Activated T-cell treated with anti-CD3 and anti-CD28 coated beads, Interleukin-2, amount 50 U/mL, for 1 hour (primary cell): Measurements from ENCODE around the gene RCOR1.
"Not testable (repeated sequence)": the region's sequence is repeated elsewhere in the genome, so short reads cannot be mapped to it uniquely, and the experiment has no call there.

Experiments
- DNase-seq: peaks from one replicate; pipeline ENCODE4 v3.0.0-alpha.2; 2020

Gene RCOR1

DNA sequence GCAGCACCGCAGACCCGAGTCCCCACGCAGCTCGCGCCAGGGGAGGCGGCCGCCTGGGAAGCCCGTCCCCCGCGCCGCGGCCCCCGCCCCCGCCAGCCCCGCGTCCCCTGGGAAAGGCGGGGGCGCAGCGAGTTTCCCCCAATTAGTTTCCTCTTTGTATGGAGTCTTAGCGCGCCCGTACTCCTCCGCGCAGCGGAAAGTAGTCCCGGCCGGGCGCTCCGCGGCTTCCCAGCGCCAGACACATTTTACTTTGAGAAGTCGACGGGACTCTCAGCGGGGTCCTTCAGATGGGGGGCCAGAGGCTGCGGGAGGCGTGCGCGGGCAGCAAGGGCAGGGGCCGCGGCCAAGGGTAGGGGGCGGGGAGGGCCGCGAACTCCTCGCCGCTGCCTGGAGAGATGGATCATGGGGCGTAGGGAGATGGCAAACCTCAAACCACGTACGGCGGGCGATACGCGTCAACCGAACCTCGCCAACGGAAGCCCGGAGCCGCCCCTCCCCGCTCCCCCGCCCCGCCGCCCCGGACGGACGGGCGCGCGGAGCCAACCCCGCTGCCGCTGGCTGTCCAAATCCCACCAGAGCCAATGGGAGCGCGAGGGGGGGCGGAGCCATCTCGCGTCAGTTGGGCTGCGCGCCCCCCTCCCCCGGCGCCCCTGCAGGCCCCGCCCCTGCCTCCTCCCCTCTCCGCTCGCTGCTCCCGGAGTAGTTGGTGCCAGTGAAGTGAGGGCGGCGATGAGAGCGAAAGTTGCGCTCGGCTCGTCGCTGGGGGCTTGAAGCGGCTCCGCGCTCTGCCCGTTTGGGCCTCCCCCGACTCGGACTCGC, at the start of gene RCOR1:
Gene RCOR1 (plus strand): TSS at position 706 of the 819 bp plus-strand sequence. CDS start 238 bp downstream, outside the sequence.
- peak; percentile 98 for DNase-seq

DNA sequence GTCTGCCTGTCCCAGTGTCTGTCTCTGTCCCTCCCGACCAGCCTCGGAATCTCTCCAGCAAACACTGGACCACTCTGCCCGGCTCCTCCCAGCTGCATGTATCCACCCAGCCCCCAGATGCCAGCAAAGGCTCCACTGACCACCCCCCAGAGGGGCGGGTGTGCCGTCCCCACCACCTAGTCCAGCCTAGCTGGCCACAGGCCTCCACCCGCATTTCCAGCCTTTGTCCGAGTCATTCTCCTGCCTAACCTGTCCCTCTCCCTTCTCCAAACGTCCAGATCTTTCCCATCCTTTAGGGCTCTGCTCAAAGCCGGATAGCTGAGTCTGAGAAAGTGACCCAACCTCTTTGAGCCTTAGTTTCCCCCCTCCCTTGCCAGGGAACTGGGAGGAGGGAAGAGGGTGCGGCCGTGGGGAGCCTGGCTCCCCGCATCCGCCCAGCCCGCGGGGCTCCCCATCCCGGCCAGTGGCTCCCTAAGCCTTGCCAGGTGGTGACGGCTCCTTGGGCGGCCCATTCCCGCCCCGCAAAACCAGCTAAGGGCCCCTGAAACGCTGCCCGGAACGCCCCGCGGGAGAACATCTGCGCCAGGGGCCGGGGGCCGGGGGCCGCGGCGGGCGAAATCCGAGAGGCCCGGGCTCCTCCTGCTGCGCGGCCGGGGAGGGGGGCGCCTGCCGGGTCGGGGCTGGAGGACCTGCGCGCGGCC, 48.3 kb upstream of the RCOR1 start:
- no peak for DNase-seq

DNA sequence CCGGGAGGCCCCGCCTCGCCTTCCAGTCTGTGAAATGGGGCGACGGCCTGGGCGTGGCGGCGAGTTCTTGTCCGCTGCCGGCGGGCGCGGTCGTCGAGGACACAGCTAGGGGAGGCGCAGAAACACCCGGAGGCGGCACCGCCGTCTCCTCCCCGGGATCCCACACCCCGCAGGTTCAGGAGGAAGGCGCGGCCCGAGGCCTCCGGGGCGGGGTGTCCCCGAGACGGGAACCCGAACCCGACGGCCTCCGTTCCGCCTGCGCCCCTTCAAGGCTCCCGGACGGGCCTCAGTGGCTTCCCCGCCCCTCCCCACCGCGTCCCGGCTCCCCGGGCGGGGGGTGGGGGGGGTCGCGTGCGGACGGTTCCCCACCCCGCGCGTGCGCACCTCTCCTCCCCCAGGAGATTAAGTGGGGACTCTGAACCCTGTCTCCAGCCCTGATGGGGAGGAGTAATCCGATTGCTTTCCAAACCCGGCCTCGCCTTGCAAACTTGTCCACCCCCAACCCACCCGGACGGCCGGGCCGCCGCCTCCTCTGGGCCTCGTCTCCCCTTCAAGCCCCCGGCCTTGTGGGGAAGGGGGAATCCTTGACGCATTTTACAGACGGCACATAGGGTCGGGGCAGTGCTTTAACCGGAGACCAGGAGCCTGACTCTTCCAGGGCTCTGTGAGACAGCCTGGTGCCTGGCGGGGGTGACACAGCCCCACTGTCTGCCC, 47.5 kb upstream of the RCOR1 start:
- DNase-seq = peak; percentile 31

DNA sequence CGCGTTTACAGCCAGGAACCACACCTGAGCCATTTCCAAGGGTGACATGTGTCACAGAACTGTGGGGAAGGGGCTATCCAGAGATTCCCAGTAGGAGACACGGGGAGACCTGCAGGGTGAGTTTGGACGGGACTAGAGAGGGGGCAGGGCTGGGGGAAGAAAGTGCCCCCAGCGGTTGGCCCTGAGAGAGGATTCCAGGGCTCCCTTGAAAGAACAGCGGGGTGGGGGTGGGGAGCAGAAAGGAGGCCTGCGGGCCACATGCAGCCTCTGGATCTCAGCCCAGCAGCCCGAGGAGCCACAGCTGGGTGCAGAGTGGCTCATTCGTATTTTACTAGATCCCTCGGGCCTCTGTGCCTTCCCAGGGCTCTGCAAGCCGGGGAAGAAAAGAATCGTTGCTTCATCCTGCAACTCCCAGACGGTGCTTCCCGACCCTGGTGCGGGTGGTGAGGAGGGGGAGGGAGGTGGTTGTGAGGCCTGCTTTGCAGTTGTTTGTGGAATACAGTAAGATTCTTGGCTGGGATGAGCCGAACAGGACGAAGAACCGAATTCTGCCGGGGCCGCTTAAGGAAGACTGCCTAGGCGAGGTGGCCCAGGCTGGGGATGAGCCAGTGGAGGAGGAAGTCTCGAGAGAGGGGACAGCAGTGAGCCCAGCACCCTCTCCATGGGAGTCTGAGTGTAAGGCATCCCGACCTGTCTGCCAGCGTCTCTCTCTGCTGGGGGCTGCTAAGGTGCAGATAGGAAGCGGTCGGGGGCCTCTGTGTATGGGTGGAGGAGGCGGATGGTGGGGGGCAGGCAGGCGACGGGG, 46.8 kb upstream of the RCOR1 start:
- DNase-seq = no peak

DNA sequence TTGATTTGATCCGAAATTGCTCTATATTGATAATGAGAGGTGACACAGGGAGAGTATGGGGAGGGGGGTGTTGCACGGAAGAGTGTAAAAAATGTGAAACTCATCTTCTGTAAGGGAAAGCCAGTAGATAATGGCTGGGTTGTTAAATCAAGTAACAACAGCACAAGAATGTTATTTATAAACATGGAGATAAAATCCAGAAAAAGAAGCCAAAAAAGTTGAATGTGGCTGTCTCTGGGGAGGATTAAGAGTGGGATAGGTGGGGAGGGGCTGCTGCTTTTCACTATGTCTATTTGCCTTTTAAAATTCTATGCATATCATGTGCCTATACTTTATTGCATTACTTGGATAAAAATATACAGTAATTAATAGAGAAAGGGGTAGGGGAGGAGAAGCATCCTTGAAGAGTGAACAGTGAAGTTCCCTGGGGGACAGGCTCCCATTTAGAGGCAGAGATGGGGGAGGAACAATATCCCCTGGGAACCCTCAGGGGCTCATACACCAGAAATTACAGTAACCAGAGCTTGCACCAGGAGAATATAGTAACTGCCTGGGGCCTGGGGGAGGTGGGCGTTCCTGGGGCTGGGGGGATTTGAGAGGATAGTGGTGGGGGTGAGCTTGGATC, 43.7 kb upstream of the RCOR1 start:
- no peak for DNase-seq

DNA sequence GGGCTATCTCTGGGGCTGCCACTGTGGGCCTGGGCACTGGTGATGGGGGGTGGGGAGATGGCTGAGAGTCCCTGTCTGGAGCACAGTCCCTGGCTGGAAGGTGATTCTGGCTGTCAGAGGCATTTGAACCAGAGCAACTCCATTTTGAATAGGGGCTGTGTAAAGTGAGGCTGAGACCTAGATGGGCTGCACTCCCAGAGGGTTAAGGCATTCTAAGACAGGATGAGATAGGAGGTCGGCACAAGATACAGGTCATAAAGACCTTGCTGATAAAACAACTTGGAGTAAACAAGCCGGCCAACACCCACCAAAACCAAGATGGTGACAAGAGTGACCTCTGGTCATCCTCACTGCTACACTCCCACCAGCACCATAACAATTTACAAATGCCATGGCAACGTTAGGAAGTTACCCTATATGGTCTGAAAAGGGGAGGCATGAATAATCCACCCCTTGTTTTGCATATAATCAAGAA, 41.5 kb upstream of the RCOR1 start:
- not testable (repeated sequence) for DNase-seq

DNA sequence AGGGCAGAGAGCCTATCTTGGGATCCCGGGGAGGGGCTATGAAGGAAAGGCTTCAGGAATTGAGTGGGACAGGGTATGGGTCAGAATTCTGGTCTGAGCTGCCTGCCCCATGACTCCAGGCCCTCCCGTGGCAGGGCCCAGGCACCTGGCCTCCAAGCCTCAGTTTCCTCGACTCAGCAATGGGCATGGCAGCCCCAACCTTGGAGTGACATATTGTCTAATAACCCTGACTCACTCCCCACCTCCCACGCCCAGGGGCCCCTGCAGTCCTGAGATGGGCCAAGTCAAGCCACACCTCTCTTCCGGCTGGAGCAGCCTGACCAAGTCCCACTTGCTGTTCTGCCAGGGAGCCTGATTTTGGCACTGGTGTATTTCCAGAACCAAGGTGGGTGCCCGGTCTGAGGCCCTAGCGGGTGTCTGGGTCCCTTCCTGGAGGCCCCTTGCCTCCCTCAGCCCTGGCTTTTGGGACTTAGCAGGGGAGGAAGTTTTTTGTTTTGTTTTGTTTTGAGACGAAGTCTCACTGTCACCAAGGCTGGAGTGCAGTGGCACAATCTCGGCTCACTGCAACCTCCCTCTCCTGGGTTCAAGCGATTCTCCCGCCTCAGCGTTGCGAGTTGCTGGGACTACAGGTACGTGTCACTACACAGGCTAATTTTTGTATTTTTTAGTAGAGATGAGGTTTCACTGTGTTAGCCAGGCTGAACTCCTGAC, 40.3 kb upstream of the RCOR1 start:
- no peak for DNase-seq

DNA sequence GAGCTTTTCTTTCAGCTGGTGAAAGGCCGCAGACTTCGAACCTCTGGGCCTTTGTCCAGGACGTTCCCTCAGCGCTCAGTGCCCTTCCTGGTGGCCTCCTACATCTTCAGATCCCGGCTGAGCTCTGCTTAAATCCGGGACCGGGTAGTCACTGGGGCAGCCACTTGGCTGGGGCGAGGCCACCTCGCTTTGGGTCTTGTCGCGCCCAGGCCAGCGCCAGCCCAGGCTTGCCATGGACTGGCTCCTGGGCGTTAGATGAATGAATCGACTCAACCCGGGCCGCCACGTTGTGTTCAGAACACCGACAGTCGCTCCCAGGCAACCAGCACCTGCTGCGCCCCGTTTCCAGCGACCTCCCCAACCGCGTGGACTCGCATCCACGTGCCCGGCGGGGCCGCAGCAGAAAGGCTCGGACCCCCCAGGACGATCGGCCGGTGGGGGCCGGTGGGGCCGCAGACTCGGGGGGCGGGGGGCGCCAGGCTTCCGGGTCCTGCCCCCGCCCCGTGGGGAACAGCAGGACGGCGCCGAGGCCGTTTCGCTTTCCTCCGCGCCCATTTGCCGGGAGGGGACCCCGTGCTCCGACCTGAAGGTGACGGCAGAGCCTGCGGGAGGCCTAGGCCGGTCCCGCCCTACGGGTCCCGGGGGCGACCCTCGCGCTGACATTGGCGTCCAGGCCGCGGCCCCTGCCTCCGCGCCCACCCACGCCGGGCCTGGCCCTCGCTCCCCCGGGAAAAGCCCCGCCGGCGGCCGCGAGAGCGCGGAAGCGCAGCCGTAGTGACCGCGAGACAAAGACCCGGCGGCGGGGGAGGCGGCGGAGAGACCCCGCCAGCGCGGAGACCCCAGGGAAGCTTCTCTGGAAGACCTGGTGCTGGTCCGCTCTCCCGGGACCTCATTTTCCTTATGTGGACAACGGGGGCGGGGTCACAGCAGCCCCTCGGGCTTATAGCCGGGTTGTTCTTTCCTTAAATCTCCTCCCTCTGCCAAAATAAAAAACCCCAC, 37.3 kb upstream of the RCOR1 start:
- peak; percentile 67 for DNase-seq

DNA sequence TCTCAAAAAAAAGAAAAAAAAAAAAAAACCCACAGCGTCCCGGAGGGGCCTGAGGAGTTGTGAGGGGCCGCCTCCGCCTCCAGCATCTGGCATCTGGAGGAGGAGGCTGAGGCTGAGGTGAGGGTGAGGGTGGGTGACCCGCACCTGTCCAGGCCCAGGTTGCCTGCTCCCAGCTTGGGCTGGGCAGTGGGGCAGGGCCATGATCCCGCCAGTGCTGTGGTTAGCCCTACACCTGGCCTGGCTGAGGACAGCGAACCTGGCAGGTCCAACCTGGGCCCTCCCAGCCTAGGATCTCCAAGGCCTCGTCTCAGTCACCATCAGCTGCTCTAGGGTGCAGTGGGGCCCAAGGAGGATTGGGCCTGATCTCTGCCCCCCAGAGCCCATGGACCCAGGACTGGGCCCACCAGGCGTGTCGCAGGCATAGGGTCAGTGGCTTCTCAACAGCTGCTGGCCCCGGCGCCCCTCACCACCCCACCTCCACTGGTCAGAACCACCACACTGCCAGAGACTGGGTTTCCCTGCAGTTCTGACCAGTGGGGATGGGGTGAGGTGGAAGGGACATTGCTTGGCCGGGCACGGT, 36.3 kb upstream of the RCOR1 start:
- DNase-seq = no peak

DNA sequence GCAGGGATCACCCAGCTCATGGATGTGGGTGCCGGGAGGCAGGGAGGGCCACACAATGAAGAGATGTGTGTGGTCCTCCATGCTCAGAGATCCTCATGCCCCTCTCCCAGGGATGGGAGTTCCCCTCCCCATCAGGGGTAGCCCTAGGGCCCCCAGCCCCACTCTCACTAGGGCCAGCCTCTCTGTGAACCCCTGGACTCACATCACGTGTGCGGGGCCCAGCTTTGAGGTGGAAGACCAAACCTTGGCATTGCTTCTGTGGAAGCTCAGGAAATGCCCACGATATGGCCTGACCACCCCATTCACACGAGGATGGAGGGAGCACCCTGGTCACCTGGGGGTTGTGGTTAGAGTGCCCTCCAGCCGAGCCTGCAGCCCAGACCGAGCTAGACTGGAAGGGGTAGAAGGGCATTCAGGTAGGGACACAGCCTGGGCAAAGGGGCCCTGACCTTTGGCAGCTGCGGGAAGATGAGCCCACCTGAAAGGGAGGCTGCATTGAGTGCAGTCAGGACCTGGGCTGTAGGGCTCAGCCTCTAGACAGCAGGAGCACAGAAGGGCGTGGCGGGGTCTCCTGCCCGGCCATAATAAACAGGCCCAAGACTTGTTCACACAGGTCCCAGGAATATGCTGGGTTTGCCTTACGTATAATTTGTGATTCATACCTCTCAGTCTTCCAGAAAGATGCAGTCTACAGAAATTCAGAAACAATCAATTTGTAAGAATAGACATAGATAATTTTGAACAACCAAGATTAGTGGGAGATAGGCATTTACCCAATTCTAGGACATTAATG, 34.8 kb upstream of the RCOR1 start:
- no peak for DNase-seq

DNA sequence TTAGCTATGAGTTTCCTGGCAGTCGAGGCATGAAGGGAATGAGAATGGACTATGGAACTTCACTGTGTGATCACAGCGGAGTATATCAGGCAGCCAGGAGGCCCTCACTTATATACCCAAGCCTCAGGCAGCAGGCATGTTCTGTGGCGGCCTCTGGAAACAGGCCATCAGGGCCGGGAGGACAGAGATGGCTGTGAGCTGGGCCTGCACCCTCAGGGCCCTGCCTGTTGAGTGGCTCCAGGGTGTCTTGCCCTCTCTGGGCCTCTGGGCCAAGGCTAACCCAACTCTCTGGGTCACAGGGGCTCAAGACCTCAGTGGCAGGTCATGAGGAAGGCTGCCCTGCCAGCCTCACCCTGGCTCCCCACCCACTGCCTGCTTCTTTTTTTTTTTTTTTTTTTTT, 33.9 kb upstream of the RCOR1 start:
- no peak for DNase-seq

DNA sequence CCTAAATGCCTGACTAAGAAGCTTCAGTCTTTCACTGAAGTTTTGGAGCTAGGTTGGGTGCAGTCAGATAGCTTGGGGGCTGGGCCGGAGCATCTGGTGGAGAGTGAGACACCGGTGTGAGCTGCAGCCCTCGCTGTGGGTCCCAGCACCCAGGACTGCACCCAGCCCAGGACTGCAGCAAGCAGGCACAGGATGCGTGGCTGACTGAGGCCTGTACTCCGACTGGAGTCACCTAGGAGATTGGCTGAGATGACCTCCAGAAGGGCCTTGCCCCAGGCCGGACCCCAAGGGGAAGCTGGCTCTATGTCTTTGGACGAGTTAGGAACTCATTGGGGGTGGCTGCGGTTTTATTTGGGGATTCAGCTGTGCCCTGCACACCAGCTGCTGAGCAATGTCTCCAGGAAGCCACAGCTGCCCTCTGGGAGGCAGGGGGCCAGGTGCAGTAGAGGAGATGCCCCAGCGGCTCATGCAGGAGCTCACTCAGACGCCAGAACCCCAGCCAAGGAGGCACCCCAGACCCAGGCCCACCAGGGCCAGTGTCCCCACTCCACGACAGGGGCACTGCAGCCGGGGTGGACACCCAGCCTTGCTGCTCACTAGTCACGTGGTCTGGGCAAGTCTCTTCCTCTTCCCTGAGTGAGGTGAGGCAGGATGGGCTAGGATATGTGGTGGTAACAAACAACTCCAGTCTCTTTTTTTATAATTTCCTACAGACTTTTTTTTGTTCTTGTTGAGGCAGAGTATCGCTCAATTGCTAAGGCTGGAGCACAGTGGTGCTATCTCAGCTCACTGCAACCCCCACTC, 31.8 kb upstream of the RCOR1 start:
- no peak for DNase-seq

DNA sequence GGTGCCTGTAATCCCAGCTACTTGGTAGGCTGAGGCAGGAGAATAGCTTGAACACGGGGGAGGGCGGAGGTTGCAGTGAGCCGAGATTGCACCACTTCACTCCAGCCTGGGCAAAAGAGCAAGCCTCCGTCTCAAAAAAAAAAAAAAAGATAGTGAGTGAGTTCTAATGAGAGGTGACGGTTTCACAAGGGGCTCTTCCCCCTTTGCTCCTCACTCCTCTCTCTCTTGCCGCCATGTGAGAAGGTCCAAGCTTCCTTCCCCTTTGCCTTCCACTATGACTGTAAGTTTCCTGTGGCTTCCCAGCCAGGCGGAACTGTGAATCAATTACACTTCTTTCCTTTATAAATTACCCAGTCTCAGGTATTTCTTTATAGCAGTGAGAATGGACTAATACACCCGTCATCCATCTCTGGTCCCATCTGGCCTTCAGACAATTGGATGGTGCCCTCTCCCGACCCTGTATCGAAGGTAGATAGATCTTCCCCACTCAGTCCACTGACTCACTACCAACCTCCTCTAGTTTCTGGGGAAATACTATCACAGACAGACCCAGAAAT, 27.0 kb upstream of the RCOR1 start:
- no peak for DNase-seq

DNA sequence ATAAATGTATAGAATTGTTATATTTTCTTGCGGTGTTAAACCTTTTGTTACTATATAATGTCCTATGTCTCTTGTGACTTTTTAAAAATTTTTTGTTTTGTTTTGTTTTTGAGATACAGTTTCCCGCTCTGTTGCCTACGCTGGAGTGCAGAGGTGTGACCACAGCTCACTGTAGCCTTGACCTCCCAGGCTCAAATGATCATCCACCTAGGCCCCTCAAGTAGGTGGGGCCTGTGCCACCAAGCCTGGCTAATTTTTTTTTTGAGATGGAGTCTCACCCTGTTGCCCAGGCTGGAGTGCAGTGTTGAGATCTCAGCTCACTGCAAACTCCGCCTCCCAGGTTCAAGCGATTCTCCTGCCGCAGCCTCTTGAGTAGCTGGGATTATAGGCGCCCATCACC, 26.5 kb upstream of the RCOR1 start:
- no peak for DNase-seq

DNA sequence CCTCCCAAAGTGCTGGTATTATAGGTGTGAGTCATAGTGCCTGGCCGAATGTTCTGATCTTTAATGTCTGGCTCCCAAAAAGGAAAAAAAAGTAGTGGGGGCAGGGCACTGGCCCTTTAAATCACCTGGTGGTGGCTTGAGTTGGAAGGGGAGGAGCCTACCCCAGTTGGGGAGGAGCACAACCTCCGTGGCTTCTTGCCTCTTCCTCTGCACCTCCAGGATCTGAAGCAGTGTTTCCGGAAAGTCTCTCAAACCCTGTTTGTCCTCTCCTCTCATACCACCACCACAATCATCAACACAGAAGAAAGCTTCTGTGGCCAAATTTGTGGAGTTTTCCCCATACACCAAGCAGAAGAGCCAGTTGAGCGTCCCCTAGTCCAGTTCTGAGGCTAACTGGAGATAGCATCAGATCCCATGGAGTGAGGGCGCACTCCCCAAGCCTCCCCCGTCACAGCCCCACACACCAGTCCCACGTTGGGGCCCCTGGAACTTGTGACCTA, 24.3 kb upstream of the RCOR1 start:
- DNase-seq = peak; percentile 47

DNA sequence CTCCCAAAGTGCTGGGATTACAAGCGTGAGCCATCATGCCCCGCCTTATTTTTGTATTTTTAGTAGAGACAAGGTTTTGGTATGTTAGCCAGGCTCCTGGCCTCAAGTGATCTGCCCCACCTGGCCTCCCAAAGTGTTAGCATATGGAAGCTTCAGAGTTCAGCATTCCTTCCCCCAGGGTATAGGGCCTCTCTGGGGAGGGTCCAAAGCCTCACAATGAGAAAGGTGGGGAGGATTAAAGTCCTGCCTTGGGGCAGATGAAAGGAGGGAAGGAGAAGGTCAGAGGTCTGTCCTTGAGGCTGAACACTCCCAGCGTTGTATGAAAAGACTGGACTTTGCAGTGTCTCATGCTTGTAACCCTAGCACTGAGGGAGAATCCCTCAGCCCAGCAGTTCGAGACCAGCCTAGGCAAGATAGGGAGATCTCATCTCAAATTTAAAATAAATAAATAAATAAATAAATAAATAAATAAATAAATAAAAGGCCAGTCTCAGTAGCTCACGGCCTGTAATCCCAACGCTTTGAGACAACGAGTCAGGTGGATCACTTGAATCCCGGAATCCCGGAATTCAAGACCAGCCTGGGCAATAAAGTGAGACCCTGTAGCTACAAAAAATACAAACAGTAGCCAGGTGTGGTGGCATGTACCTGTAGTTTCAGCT, 22.0 kb upstream of the RCOR1 start:
- no peak for DNase-seq

DNA sequence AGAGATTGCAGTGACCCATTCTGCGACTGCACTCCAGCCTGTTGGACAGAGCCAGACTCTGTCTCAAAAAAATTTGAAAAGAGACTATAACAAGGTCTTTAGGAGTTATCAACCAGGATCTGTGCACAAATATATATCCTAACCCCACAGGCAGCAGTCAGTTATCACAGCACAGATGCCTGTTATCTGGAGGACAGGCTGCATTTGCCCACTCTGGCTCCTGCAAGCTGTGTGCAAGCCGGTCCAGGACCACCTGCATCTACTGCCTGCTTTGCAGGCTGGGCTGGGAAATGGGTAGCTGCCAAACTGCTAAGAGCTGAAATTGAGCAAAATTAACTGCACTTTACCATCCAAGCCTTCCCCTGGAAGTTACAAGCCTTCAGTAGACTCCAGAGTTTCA, 21.4 kb upstream of the RCOR1 start:
- DNase-seq = no peak
